Measurements from ENCODE around the gene WDR86.

WDR86 gene

GRCh38 chr7:151363182-151363581, 46.7 kb downstream of the WDR86 start:
- Histone ChIP-seq H3F3A (ENCODE audit: insufficient read depth, low read length) (no peaks in the 10 kb centered on the region), H3K9ac (ENCODE audit: low read length) (no peak overlapping the region), H3K36me3 (replicated peaks; ENCODE audit: insufficient read depth, low read length) (no peaks in the 10 kb centered on the region), H3K27me3 (replicated peaks; ENCODE audit: insufficient read depth, low read length) (no peaks in the 10 kb centered on the region), H3K4me1 (ENCODE audit: low read length) (no peaks in the 10 kb centered on the region), H3K27ac (ENCODE audit: low read length) (no peak overlapping the region), H3K9me3 (replicated peaks; ENCODE audit: insufficient read depth, low read length) (no peaks in the 10 kb centered on the region), H3K79me2 (ENCODE audit: low read length) (no peaks in the 10 kb centered on the region), H3K4me3 (ENCODE audit: low read length) (no peak overlapping the region), H2AFZ (ENCODE audit: low read length) (no peak overlapping the region), H3K4me2 (ENCODE audit: low read depth, low read length) (no peak overlapping the region), H4K20me1 (ENCODE audit: insufficient read depth, low read length) (no peaks in the 10 kb centered on the region), H3K9me2 (replicated peaks; ENCODE audit: insufficient read depth, low read length) (no peaks in the 10 kb centered on the region)
- no peak for DNase-seq
- TF ChIP-seq CTCF (IDR thresholded peaks at IDR 0.05; ENCODE audit: low read length) (no peak), EZH2phosphoT487 (IDR thresholded peaks at IDR 0.05; ENCODE audit: low read length) (no peak), EZH2 (optimal IDR thresholded peaks at IDR 0.05; ENCODE audit: low read depth, low read length) (no peak)

GRCh38 chr7:151361193-151361959, 48.5 kb downstream of the WDR86 start:
- TF ChIP-seq EZH2phosphoT487 (IDR thresholded peaks at IDR 0.05; ENCODE audit: low read length): no peak
- TF ChIP-seq EZH2 (optimal IDR thresholded peaks at IDR 0.05; ENCODE audit: low read depth, low read length): no peak
- no peak for TF ChIP-seq CTCF (IDR thresholded peaks at IDR 0.05; ENCODE audit: low read length)
- H3K4me3 ChIP-seq (ENCODE audit: low read length): no peak overlapping the region
- H3F3A ChIP-seq (ENCODE audit: insufficient read depth, low read length): no peaks in the 10 kb centered on the region
- no peak overlapping the region for H2AFZ ChIP-seq (ENCODE audit: low read length)
- no peaks in the 10 kb centered on the region for H3K79me2 ChIP-seq (ENCODE audit: low read length)
- H3K4me1 ChIP-seq (ENCODE audit: low read length): no peaks in the 10 kb centered on the region
- no peaks in the 10 kb centered on the region for H3K36me3 ChIP-seq (replicated peaks; ENCODE audit: insufficient read depth, low read length)
- no peak for DNase-seq
- no peak overlapping the region for H3K27ac ChIP-seq (ENCODE audit: low read length)
- no peaks in the 10 kb centered on the region for H3K9me3 ChIP-seq (replicated peaks; ENCODE audit: insufficient read depth, low read length)
- no peaks in the 10 kb centered on the region for H4K20me1 ChIP-seq (ENCODE audit: insufficient read depth, low read length)
- H3K27me3 ChIP-seq (replicated peaks; ENCODE audit: insufficient read depth, low read length): no peaks in the 10 kb centered on the region
- H3K4me2 ChIP-seq (ENCODE audit: low read depth, low read length): no peak overlapping the region
- no peak overlapping the region for H3K9ac ChIP-seq (ENCODE audit: low read length)
- no peaks in the 10 kb centered on the region for H3K9me2 ChIP-seq (replicated peaks; ENCODE audit: insufficient read depth, low read length)

GRCh38 chr7:151352512-151352911, 57.3 kb downstream of the WDR86 start:
- Histone ChIP-seq H3K9me3 (replicated peaks; ENCODE audit: insufficient read depth, low read length) (no peaks in the 10 kb centered on the region), H3K9ac (ENCODE audit: low read length) (no peak overlapping the region), H3K4me3 (ENCODE audit: low read length) (no peak overlapping the region), H3K4me2 (ENCODE audit: low read depth, low read length) (no peak overlapping the region), H2AFZ (ENCODE audit: low read length) (no peak overlapping the region), H3F3A (ENCODE audit: insufficient read depth, low read length) (peaks cover 11% of the 10 kb centered on the region; the same call in 1 of the 2 replicates), H3K36me3 (replicated peaks; ENCODE audit: insufficient read depth, low read length) (no peaks in the 10 kb centered on the region), H4K20me1 (ENCODE audit: insufficient read depth, low read length) (0 out of 2 replicates have a peak, but pooled peaks cover 3% of the 10 kb centered on the region), H3K4me1 (ENCODE audit: low read length) (peaks cover 6% of the 10 kb centered on the region), H3K27me3 (replicated peaks; ENCODE audit: insufficient read depth, low read length) (no peaks in the 10 kb centered on the region), H3K79me2 (ENCODE audit: low read length) (no peaks in the 10 kb centered on the region), H3K9me2 (replicated peaks; ENCODE audit: insufficient read depth, low read length) (no peaks in the 10 kb centered on the region), H3K27ac (ENCODE audit: low read length) (no peak overlapping the region)
- DNase-seq: no peak
- TF ChIP-seq EZH2 (optimal IDR thresholded peaks at IDR 0.05; ENCODE audit: low read depth, low read length) (no peak), EZH2phosphoT487 (IDR thresholded peaks at IDR 0.05; ENCODE audit: low read length) (no peak), CTCF (IDR thresholded peaks at IDR 0.05; ENCODE audit: low read length) (no peak)

Measured in MM.1S (cell line).